CD4-positive, alpha-beta T cell treated with Interleukin-17A for 4 hours (primary cell): Measurements from ENCODE around the gene PRLR.
"Not testable (repeated sequence)": the region's sequence is repeated elsewhere in the genome, so short reads cannot be mapped to it uniquely, and the experiment has no call there.

ENCODE experiments used
- DNase-seq: peaks from one replicate; pipeline ENCODE4 v3.0.0-alpha.2; 2020; ENCODE audit warnings: mixed read lengths

PRLR gene

GRCh38 chr5:35194635-35195471, 35.4 kb downstream of the PRLR start:
- no peak for DNase-seq

GRCh38 chr5:35192506-35192905, 37.8 kb downstream of the PRLR start:
- no peak for DNase-seq

- DNase-seq: not testable (repeated sequence)
Measured at GRCh38 chr5:35189801-35190200, 40.5 kb downstream of the PRLR start.

GRCh38 chr5:35188031-35188457, 42.2 kb downstream of the PRLR start:
- DNase-seq: no peak

GRCh38 chr5:35187621-35188020, 42.7 kb downstream of the PRLR start:
- not testable (repeated sequence) for DNase-seq

GRCh38 chr5:35186749-35187148, 43.5 kb downstream of the PRLR start:
- no peak for DNase-seq

- no peak for DNase-seq
Measured at GRCh38 chr5:35185518-35185917, 44.8 kb downstream of the PRLR start.

GRCh38 chr5:35183556-35183955, 46.7 kb downstream of the PRLR start:
- DNase-seq: no peak

GRCh38 chr5:35182910-35183535, 47.3 kb downstream of the PRLR start:
- peak; percentile 12 for DNase-seq

- no peak for DNase-seq
Measured at GRCh38 chr5:35182486-35182885, 47.8 kb downstream of the PRLR start.

- DNase-seq: no peak
Measured at GRCh38 chr5:35180046-35180445, 50.2 kb downstream of the PRLR start.

GRCh38 chr5:35177783-35178182, 52.5 kb downstream of the PRLR start:
- no peak for DNase-seq

- DNase-seq: no peak
Measured at GRCh38 chr5:35172533-35172932, 57.8 kb downstream of the PRLR start.

GRCh38 chr5:35171991-35172390, 58.3 kb downstream of the PRLR start:
- no peak for DNase-seq

GRCh38 chr5:35171078-35171477, 59.2 kb downstream of the PRLR start:
- DNase-seq: no peak

GRCh38 chr5:35166043-35166442, 64.2 kb downstream of the PRLR start:
- DNase-seq: no peak

GRCh38 chr5:35164860-35165542, 65.3 kb downstream of the PRLR start:
- no peak for DNase-seq

- no peak for DNase-seq
Measured at GRCh38 chr5:35163710-35164033, 66.6 kb downstream of the PRLR start.

- no peak for DNase-seq
Measured at GRCh38 chr5:35162848-35163709, 67.2 kb downstream of the PRLR start.

GRCh38 chr5:35161652-35162273, 68.5 kb downstream of the PRLR start:
- DNase-seq: no peak

GRCh38 chr5:35160486-35161116, 69.7 kb downstream of the PRLR start:
- no peak for DNase-seq

- no peak for DNase-seq
Measured at GRCh38 chr5:35159370-35159742, 70.9 kb downstream of the PRLR start.
